Measurements from ENCODE around the gene NPHP4. TPM values are rescaled to one million over a fixed set of nuclear protein-coding genes. Genes with fewer than 3 reads are reported as not detected.

NPHP4 gene
- total RNA-seq, 4 donors from 2014 or later = 13.7 to 29.3 (median 18.6) TPM

DNA sequence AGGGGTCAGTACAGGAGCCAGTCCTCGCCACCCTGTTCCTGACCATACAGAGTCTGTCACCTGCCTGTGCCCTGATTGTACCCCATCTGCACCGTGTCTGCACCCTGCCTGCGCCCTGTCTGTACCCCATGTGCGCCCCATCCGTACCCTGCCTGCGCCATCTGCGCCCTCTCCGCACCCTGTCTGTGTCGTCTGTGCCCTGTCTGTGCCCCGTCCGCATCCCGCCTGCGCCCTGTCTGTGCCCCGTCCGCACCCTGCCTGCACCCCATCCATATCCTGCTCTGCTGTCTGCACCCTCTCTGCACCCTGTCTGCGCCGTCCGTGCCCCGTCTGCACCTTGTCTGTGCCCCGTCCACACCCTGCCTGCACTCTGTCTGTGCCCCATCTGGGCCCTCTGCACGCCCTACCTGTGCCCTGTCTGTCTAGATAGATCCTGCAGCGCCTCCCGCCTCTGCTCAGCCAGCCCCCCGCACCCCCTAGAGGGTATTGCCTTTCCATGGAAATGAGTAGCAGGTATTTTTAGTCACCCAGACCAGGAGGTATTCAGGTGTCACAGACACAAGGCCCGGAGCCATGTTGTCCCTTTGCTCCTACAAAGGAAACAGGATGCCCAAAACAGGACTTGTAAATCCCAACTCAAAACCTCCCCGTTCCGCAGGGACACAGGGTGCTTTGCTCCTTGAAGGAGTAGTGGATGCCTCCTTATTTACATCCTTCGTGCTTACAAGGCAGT, 7.7 kb upstream of the NPHP4 start:
- TF ChIP-seq, protein P1, sequence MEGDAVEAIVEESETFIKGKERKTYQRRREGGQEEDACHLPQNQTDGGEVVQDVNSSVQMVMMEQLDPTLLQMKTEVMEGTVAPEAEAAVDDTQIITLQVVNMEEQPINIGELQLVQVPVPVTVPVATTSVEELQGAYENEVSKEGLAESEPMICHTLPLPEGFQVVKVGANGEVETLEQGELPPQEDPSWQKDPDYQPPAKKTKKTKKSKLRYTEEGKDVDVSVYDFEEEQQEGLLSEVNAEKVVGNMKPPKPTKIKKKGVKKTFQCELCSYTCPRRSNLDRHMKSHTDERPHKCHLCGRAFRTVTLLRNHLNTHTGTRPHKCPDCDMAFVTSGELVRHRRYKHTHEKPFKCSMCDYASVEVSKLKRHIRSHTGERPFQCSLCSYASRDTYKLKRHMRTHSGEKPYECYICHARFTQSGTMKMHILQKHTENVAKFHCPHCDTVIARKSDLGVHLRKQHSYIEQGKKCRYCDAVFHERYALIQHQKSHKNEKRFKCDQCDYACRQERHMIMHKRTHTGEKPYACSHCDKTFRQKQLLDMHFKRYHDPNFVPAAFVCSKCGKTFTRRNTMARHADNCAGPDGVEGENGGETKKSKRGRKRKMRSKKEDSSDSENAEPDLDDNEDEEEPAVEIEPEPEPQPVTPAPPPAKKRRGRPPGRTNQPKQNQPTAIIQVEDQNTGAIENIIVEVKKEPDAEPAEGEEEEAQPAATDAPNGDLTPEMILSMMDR (IDR thresholded peaks at IDR 0.05) = no peak
- ATAC-seq (ENCODE audit: low FRiP score) (no peak), DNase-seq (ENCODE audit: low spot score) (no peak)

DNA sequence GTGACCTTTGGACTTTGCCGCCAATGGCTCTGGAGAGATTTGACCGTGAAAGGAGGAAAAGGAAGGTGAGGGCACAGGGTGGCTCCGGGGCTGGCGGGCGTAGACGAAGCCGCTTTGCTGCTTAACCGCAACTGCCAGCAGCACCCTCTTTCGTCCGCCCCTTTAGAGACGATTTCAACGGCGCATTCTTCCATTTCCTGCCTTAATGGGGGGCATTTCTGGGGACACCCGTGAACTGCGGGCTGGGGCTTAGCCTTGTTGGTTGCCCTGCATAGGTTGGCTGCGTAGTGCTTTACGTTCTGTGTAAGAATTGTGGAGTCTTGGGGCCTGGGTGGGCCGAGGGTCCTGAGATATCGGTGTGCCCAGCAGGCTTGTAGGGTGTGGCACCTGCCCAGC, 6.7 kb upstream of the NPHP4 start:
- TF ChIP-seq, protein P1 (IDR thresholded peaks at IDR 0.05) = no peak
- ATAC-seq (ENCODE audit: low FRiP score) = no peak
- no peak for DNase-seq (ENCODE audit: low spot score)

DNA sequence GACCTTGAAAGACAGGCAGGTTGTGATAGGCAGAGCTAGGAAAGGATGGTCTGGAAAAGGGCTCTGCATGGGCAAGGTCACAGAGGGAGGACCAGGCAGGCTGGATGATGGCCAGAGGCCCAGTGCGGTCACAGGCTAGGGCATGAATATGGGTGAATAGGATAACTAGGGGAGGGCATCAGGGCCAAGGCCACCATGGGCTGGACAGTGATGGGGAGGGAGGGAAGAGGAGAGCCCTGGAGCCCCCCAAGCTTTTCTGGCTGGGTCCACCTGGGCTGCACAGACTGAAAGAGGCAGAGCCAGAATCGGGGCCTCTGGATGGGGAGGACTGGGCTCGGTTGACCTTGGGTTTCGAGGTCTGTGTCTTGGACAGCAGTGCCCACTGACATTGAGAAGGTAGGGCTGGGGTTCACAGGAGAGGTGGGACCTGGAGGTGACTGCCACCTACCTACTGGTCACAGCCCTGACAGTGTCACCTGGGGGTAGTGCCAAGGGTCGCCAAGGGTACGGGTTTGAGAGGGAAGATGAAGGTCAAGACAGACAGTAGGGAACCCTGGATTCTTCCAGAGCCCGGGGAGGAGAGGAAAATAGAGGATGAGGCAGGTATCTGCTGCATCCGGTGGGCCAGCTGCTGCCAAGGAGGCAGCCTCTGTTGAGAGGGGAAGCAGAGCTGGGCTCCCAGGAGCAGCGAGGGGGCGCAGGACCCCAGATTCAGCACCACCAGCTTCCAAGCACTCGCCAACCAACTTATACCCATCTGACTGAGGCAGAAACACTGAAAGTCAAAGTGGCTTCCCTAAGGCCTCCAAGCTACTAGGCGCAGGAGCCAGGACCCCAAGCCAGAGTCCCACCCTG, 6.1 kb upstream of the NPHP4 start:
- TF ChIP-seq, protein P1 (IDR thresholded peaks at IDR 0.05) = no peak
- DNase-seq (ENCODE audit: low spot score) = no peak
- no peak for ATAC-seq (ENCODE audit: low FRiP score)

DNA sequence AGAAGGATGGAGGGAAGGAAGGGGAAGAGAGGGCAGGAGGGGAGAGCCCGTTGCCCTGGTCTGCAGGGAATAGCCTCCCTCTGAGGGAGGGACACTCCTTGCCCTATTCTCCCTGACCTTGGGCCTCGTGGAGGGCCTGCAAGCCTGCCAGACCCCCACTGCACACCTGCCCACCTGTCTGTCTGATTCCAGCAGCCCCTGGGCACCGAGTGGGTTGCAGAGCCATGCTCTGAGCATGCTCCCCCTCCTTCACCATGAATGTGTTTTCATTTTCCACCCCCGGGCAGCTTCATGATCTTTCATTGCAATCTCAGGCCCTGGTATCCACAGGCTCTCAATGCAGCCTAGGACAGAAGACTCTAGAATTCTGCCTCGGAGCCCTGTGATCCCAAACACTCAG, 5.1 kb upstream of the NPHP4 start:
- ATAC-seq (ENCODE audit: low FRiP score) (no peak), DNase-seq (ENCODE audit: low spot score) (no peak)
- TF ChIP-seq, protein P1 (IDR thresholded peaks at IDR 0.05) = no peak

DNA sequence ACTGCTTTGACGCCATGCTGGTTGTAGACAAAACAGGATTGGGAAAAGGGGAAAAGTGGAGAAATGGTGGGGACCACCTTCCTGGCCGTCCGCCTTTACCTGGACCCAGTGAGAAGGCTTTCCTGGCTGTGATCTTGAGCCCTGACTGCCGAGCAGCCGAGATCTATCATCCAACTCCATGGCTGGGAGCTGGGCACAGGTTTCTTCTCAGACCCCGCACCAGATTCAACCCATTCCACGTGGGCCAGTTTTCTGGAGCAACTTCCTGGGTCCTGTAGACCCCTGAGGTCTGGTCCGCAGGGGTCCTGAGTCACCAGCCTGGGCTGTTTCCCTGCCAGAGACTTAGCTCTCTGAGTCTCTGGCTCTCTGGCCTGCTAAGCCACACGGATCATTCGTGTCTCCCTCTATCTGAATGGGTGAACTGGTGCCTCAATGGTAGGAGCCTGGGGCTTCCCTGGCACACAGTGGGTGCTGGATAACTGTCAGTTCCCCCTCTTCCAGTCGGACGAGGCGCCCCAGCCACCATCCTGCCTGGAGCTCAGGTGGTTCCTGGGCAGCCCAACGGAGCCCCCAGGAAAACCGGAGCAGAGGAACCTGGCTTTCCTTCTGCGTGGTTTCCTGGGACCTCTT, 4.5 kb upstream of the NPHP4 start:
- DNase-seq (ENCODE audit: low spot score) (no peak), ATAC-seq (ENCODE audit: low FRiP score) (no peak)
- TF ChIP-seq, protein P1 (IDR thresholded peaks at IDR 0.05) = no peak

DNA sequence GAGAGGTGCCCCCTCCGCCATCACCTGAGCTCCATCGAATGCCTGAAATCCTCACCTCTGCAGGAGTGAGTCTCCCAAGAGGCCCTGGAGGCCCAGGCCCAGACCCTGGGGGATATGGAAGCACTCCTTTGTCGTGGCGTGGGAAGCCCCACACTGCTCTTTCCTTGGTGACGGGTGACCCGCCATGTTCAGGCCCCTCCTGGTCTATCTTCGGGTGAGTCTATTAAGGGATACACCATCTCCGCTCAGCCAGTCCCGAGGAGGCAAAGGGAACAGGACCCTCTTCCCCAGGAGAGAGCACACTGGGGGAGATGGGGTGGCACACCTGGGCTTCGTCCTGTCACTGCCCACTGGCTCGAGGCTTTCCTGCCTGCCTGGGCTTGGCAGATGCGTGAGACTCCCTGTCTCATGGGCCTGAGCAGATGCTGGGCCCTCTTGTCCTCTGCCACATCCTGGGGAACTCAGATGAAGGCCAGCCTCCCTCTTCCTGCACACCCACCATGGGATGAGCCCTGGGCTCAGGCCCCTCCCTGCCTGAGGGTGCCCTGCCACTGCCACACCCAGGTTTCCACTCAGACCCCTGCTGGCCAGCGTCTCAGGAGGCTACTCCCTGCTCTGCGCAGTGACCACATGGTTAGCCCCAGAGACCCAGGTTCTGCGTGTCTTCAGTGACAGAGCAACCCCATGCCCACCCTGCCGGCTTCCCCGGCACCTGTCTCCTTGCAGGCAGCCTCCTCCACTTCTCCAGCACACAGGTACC, 3.8 kb upstream of the NPHP4 start:
- DNase-seq (ENCODE audit: low spot score) (no peak), ATAC-seq (ENCODE audit: low FRiP score) (no peak)
- TF ChIP-seq, protein P1 (IDR thresholded peaks at IDR 0.05) = no peak

Data from omental fat pad (tissue), 4 donors.